GM23338 (cell line): Measurements from ENCODE around the gene MCC.

Experiments used
- CREB1 ChIP-seq: fragments of 250-450 bp; sonication (Bioruptor Pico); IDR thresholded peaks from 2 replicates; pipeline ENCODE4 v1.5.0; 2020; ENCODE audit warnings: low read depth, mild to moderate bottlenecking, moderate library complexity
- EZH2 ChIP-seq: fragments of 200-600 bp; sonication (generic); IDR thresholded peaks from one replicate; pipeline ENCODE4 v1.8.0; 2017; ENCODE audit warnings: antibody characterized with exemption, mild to moderate bottlenecking, low read depth; ENCODE audit not compliant: unreplicated experiment
- EZH2phosphoT487 ChIP-seq: fragments of 200-600 bp; sonication (generic); IDR thresholded peaks from one replicate; pipeline ENCODE4 v1.8.1; 2018; ENCODE audit warnings: antibody characterized with exemption; ENCODE audit not compliant: unreplicated experiment
- JUNB ChIP-seq: IDR thresholded peaks from one replicate; pipeline ENCODE4 v1.6.1; 2016; ENCODE audit warnings: antibody characterized with exemption; ENCODE audit not compliant: unreplicated experiment
- POLR2AphosphoS5 ChIP-seq: IDR thresholded peaks from 2 replicates; pipeline ENCODE4 v1.6.1; 2016; ENCODE audit warnings: antibody characterized with exemption, low read depth
- ZNF114 ChIP-seq: fragments of 250-450 bp; sonication (Bioruptor Pico); IDR thresholded peaks from 2 replicates; pipeline ENCODE4 v1.5.0; 2020; ENCODE audit warnings: mild to moderate bottlenecking, moderate library complexity
- ZNF331 ChIP-seq: fragments of 250-450 bp; sonication (Bioruptor Pico); IDR thresholded peaks from 2 replicates; pipeline ENCODE4 v1.5.0; 2020; ENCODE audit warnings: low read depth, mild to moderate bottlenecking, moderate library complexity
- TF ChIP-seq, protein P1 (sequence below), 2 experiments: fragments of 200-600 bp in 1 of 2; sonication (generic) in 1 of 2; conservative IDR thresholded peaks; 2 replicates each; pipeline versions ENCODE4 v1.5.1 to v1.6.1; 2016 to 2017; ENCODE audit warnings: antibody characterized with exemption in 2 of 2, low read depth in 2 of 2, mild to moderate bottlenecking in 2 of 2, moderate library complexity in 1 of 2
- TF ChIP-seq, protein P2 (sequence below): IDR thresholded peaks from one replicate; pipeline ENCODE4 v1.6.1; 2018; ENCODE audit warnings: antibody characterized with exemption; ENCODE audit not compliant: unreplicated experiment

DNA sequence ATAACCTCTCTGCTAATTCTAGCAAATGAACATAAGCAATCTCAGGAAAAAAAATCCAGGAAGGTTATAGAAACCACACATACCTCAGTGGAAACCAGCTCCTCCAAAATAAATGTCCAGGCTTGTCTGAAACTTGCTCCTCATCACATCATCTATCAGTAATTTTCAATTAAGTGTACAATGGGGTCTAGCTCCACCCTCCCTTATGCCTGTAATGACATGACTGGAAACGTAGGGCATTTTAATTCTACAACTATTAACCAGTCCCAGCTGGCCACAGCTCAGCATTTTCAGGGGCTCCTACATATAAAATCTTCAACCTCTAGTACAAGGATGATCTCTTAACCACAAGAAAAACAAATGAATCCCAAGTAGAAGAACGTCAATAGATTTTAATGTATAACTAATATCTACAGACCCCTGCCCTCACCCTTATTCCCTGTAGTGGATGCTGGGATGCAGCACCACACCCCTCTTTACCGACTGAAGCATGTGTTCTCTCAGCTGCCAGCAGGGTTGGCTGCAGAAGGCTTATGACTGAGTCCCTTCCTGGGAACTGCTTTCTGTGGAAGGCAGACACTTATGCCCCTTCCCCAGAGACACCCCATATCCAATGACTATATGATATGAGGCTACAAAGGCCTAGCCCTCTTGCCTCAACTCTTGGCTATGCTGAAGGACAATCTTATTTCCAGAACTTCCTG is 60.2 kb downstream of the MCC start:
- no peak for TF ChIP-seq EZH2
- TF ChIP-seq, protein P1, sequence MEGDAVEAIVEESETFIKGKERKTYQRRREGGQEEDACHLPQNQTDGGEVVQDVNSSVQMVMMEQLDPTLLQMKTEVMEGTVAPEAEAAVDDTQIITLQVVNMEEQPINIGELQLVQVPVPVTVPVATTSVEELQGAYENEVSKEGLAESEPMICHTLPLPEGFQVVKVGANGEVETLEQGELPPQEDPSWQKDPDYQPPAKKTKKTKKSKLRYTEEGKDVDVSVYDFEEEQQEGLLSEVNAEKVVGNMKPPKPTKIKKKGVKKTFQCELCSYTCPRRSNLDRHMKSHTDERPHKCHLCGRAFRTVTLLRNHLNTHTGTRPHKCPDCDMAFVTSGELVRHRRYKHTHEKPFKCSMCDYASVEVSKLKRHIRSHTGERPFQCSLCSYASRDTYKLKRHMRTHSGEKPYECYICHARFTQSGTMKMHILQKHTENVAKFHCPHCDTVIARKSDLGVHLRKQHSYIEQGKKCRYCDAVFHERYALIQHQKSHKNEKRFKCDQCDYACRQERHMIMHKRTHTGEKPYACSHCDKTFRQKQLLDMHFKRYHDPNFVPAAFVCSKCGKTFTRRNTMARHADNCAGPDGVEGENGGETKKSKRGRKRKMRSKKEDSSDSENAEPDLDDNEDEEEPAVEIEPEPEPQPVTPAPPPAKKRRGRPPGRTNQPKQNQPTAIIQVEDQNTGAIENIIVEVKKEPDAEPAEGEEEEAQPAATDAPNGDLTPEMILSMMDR (conservative IDR thresholded peaks at IDR 0.05; ENCODE audit: low read depth in 2 of 2): no peak
- TF ChIP-seq, protein P2, sequence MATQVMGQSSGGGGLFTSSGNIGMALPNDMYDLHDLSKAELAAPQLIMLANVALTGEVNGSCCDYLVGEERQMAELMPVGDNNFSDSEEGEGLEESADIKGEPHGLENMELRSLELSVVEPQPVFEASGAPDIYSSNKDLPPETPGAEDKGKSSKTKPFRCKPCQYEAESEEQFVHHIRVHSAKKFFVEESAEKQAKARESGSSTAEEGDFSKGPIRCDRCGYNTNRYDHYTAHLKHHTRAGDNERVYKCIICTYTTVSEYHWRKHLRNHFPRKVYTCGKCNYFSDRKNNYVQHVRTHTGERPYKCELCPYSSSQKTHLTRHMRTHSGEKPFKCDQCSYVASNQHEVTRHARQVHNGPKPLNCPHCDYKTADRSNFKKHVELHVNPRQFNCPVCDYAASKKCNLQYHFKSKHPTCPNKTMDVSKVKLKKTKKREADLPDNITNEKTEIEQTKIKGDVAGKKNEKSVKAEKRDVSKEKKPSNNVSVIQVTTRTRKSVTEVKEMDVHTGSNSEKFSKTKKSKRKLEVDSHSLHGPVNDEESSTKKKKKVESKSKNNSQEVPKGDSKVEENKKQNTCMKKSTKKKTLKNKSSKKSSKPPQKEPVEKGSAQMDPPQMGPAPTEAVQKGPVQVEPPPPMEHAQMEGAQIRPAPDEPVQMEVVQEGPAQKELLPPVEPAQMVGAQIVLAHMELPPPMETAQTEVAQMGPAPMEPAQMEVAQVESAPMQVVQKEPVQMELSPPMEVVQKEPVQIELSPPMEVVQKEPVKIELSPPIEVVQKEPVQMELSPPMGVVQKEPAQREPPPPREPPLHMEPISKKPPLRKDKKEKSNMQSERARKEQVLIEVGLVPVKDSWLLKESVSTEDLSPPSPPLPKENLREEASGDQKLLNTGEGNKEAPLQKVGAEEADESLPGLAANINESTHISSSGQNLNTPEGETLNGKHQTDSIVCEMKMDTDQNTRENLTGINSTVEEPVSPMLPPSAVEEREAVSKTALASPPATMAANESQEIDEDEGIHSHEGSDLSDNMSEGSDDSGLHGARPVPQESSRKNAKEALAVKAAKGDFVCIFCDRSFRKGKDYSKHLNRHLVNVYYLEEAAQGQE: no peak
- TF ChIP-seq ZNF114 (CRISPR knock-in tag): no peak
- TF ChIP-seq CREB1: no peak
- TF ChIP-seq POLR2AphosphoS5: no peak
- TF ChIP-seq EZH2phosphoT487: no peak
- TF ChIP-seq ZNF331: no peak
- TF ChIP-seq JUNB: no peak
